AG08395 (cell line): Measurements from ENCODE around the gene PRXL2C.

Experiments
- DNase-seq: peaks from one replicate; pipeline ENCODE4 v3.0.0; 2012; ENCODE audit warnings: mixed read lengths, low spot score

Gene PRXL2C

GRCh38 chr9:96612105-96612965, 42.8 kb downstream of the PRXL2C start:
- peak; percentile 93 for DNase-seq

DNA sequence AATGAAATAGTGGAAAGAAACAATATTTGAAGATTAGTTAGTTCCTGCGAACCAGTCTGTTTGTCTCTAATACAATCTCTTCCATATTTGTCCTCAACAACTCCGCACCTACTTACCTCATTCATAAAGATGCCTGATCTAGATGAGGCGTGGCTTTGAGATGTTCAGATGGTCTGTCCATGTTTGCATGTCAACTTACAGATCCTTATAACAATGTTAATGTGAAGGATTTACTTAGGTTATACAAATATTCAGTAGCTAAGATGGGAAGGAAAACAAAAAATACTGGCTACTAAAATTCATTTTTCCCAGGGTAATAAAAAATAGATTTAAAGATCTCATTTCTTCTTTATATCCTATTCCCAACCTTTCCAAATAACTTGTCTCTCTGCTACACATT, 43.8 kb downstream of the PRXL2C start:
- no peak for DNase-seq

DNA sequence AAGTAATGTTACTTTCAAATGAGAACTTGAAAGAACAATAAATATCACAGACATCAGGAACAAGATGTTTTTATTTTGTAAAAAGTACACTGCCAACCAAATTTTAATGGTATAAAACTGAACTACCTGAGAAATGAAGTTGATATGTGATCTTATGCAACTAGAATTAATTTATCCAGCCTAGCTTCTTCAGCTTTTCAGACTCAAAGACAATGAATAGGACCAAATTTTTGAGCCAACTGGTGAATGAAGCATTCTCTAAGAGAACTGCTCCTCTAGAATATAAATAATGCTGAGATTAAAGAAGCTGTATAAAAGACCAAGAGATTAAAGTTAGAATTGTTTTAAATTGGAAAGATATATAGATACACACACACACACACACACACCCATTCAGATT, 45.4 kb downstream of the PRXL2C start:
- DNase-seq: no peak

DNA sequence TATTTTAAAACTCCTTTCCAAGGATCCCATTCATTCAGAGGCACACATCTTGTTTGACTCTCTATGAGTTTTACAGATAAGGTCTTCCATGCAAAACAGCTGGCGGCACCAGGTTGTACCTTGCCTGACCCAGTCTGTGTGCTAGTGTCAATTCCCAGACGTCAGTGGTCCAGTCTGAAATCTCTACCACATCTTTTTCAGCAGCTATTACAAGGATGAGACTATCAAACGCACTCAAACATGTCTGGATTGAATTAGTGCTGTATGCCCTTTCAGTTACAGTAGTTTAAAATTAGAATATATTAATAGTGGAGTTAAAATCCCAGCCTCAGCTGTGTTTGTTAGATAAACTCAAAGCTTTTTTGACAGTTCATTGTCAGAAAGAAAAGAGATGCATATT, 47.1 kb downstream of the PRXL2C start:
- no peak for DNase-seq

DNA sequence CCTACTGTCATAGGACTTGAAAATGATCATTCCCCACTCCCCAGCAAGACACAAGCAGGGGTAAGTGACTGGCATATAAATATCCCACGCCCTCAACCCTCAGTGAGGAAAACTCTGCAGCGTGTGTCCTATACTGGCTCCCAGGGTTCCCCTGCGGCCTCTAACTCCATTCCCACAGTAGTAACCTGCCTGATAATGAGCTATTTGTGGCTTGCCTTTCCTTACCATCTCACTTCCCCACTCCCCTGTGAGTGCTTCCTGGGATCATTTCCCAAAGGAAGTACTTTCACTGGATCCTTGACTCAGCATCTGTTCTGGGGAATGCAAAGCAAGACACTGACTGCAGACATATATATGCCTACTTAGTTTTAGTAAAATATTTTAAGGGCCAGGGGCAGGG, 49.8 kb downstream of the PRXL2C start:
- no peak for DNase-seq

DNA sequence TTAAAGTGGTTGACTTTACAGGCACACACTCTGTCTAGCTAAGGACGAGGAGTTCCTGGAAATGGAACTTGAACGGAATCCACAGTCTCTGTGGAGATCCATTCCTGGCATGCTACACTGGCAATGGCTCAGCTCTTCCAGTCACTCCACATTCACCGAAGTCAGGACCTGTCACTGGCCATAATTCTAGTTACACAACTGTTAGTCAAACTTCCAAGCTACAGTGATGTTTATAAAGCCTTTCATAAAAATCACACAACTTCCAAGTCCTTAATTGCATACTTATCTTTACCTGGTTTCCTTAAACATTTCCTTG, 51.2 kb downstream of the PRXL2C start:
- DNase-seq: peak; percentile 77

DNA sequence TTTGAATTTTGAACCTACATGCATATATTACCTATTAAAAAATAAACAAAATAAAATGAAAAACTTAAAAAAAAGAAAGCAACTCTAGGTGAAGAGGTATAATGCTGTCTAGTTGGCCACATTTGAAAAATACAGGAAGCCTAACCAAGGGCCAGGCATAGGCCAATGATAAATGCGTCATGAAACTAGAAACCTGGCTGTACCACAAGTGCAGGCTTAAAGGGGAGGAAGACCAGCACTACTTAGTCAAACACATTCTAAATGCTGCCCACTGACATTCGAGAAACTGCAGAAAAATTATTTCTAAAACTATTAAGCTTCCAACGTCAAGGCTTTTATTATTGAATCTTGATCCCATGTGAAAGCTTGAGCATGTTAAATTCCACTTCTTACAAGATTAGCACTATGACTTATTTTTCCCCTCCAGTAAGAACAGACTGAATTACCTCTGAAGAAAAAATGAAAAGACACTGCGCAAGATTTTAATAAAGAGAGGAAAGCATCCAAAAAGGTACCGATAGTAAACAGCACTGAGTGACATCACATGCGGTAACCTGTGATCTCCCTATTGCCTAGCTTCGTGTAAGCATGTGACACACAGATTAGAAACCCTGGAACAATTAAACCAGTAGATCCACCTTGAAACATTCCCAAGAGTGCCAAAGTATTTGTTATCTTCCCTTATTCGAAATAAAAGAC, 51.7 kb downstream of the PRXL2C start:
- DNase-seq: peak; percentile 19

DNA sequence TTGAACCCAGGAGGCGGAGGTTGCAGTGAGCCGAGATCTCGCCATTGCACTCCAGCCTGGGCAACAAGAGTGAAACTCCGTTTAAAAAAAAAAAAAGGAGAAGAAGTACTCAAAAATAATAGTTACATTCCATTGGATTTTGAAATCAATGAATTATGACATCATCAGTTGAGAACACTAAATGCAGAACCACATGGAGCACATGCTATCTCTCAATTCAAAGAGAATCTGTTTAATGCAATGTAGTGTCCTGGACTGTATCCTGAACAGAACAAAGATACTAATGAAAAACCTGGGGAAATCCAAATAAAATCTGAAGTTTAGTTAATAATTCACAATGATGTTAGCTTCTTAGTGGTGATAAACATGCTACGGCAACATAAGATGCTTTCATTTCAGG, 55.8 kb downstream of the PRXL2C start:
- peak; percentile 41 for DNase-seq

- no peak for DNase-seq
These were observed 58.5 kb downstream of the PRXL2C start for GRCh38 chr9:96596601-96597111.
